Astrocyte (in vitro differentiated cells and primary cell): ENCODE results near the gene APOB. TPM values are rescaled to one million over a fixed set of nuclear protein-coding genes. Genes with fewer than 3 reads are reported as not detected.

Experiments used
- DNase-seq: peaks from one replicate; pipeline ENCODE4 v3.0.0-alpha.2; 2010; ENCODE audit warnings: low read depth
- FAIRE-seq: peaks from 2 replicates; lab custom pipeline; 2011; peaks lifted over from hg19 to GRCh38; lab: Jason Lieb, UNC
- H2AFZ ChIP-seq: 2 replicates; pipeline ENCODE4 v1.6.0; 2012; ENCODE audit warnings: low read depth, low read length, inconsistent platforms
- H3K27ac ChIP-seq: 2 replicates; pipeline ENCODE4 v1.5.1; 2011; ENCODE audit warnings: low read depth, low read length, inconsistent platforms
- H3K27me3 ChIP-seq: 2 replicates; pipeline ENCODE4 v1.6.0; 2011; ENCODE audit warnings: low read length, inconsistent platforms; ENCODE audit not compliant: insufficient read depth
- H3K36me3 ChIP-seq: 2 replicates; pipeline ENCODE4 v1.5.1; 2011; ENCODE audit warnings: low read length, inconsistent platforms; ENCODE audit not compliant: insufficient read depth
- H3K4me1 ChIP-seq: 2 replicates; pipeline ENCODE4 v1.5.1; 2011; ENCODE audit warnings: low read length, inconsistent platforms; ENCODE audit not compliant: insufficient read depth
- H3K4me2 ChIP-seq: 2 replicates; pipeline ENCODE4 v1.6.0; 2012; ENCODE audit warnings: low read length, inconsistent platforms
- H3K4me3 ChIP-seq: 2 replicates; pipeline ENCODE4 v1.5.1; 2011; ENCODE audit warnings: low read depth, mild to moderate bottlenecking, low read length, inconsistent platforms; ENCODE audit not compliant: insufficient read depth
- H3K79me2 ChIP-seq: 2 replicates; pipeline ENCODE4 v1.6.0; 2012; ENCODE audit warnings: mild to moderate bottlenecking, low read length, inconsistent platforms; ENCODE audit not compliant: insufficient read depth
- H3K9ac ChIP-seq: 2 replicates; pipeline ENCODE4 v1.6.0; 2012; ENCODE audit warnings: mild to moderate bottlenecking, low read length, inconsistent platforms
- H3K9me3 ChIP-seq: 2 replicates; pipeline ENCODE4 v1.5.1; 2012; ENCODE audit warnings: low read depth, mild to moderate bottlenecking, low read length, inconsistent platforms; ENCODE audit not compliant: insufficient read depth
- H4K20me1 ChIP-seq: 2 replicates; pipeline ENCODE4 v1.6.0; 2012; ENCODE audit warnings: low read length, inconsistent platforms; ENCODE audit not compliant: insufficient read depth
- H3K27ac Mint-ChIP-seq: one replicate; pipeline ENCODE4 v1.8.0; 2021; ENCODE audit warnings: mild to moderate bottlenecking, mixed read lengths; ENCODE audit not compliant: unreplicated experiment
- H3K27me3 Mint-ChIP-seq: one replicate; pipeline ENCODE4 v1.8.0; 2021; ENCODE audit warnings: low read depth, mixed read lengths; ENCODE audit not compliant: unreplicated experiment
- H3K36me3 Mint-ChIP-seq: one replicate; pipeline ENCODE4 v1.8.0; 2021; ENCODE audit warnings: low read depth, mixed read lengths; ENCODE audit not compliant: unreplicated experiment
- H3K4me1 Mint-ChIP-seq: one replicate; pipeline ENCODE4 v1.8.0; 2021; ENCODE audit warnings: low read depth, mixed read lengths; ENCODE audit not compliant: unreplicated experiment
- H3K4me3 Mint-ChIP-seq: one replicate; pipeline ENCODE4 v1.8.0; 2021; ENCODE audit warnings: mild to moderate bottlenecking, moderate library complexity, mixed read lengths; ENCODE audit not compliant: unreplicated experiment
- H3K9me3 Mint-ChIP-seq: one replicate; pipeline ENCODE4 v1.8.0; 2021; ENCODE audit warnings: mild to moderate bottlenecking, mixed read lengths; ENCODE audit not compliant: unreplicated experiment
- CTCF ChIP-seq: IDR thresholded peaks from 2 replicates; pipeline ENCODE4 v1.5.1; 2011; ENCODE audit warnings: low read depth, mild to moderate bottlenecking, inconsistent platforms, low read length, moderate library complexity; ENCODE audit not compliant: insufficient read depth
- EZH2 ChIP-seq: IDR thresholded peaks from 2 replicates; pipeline ENCODE4 v1.6.1; 2012; ENCODE audit warnings: mild to moderate bottlenecking, low read length, inconsistent platforms; ENCODE audit not compliant: insufficient read depth
- total RNA-seq: library from RNA; stranded (reverse); gene quantifications from 2 replicates; pipeline ENCODE4 v1.2.1, GENCODE V29; 2021

The APOB gene
- total RNA-seq, 1 donor from 2014 or later = 0.05 TPM

- DNase-seq = no peak
- H3K4me1 Mint-ChIP-seq = peaks cover 3% of the 10 kb centered on the region
- H3K27me3 Mint-ChIP-seq = peaks cover 57% of the 10 kb centered on the region
- no peak overlapping the region for H2AFZ ChIP-seq
- H3K4me1 ChIP-seq = no peaks in the 10 kb centered on the region
- no peaks in the 10 kb centered on the region for H4K20me1 ChIP-seq
- H3K4me3 Mint-ChIP-seq = no peak overlapping the region
- H3K27me3 ChIP-seq = peaks cover 4% of the 10 kb centered on the region
- no peak overlapping the region for H3K9ac ChIP-seq
- no peak overlapping the region for H3K27ac Mint-ChIP-seq
- no peaks in the 10 kb centered on the region for H3K9me3 ChIP-seq
- H3K36me3 Mint-ChIP-seq = no peaks in the 10 kb centered on the region
- no peak for TF ChIP-seq EZH2
- TF ChIP-seq CTCF = no peak
- no peak for FAIRE-seq
- H3K9me3 Mint-ChIP-seq = peaks cover 5% of the 10 kb centered on the region
- no peaks in the 10 kb centered on the region for H3K36me3 ChIP-seq
- no peak overlapping the region for H3K4me3 ChIP-seq
- H3K27ac ChIP-seq = no peak overlapping the region
- H3K79me2 ChIP-seq = no peaks in the 10 kb centered on the region
- no peak overlapping the region for H3K4me2 ChIP-seq
These were observed 3.1 kb downstream of the APOB start for GRCh38 chr2:21040468-21041377.

- Histone ChIP-seq H3K27ac (no peak overlapping the region), H3K9ac (no peak overlapping the region), H4K20me1 (no peaks in the 10 kb centered on the region), H3K9me3 (no peaks in the 10 kb centered on the region), H3K27me3 (peaks cover 4% of the 10 kb centered on the region), H3K4me1 (no peaks in the 10 kb centered on the region), H2AFZ (no peak overlapping the region), H3K36me3 (no peaks in the 10 kb centered on the region), H3K4me2 (no peak overlapping the region), H3K79me2 (no peaks in the 10 kb centered on the region), H3K4me3 (no peak overlapping the region)
- Mint-ChIP-seq H3K27me3 (peaks cover 54% of the 10 kb centered on the region), H3K4me1 (peaks cover 3% of the 10 kb centered on the region), H3K9me3 (peaks cover 6% of the 10 kb centered on the region), H3K27ac (no peak overlapping the region), H3K4me3 (no peak overlapping the region), H3K36me3 (no peaks in the 10 kb centered on the region)
- no peak for TF ChIP-seq CTCF
- TF ChIP-seq EZH2 = no peak
- FAIRE-seq (no peak), DNase-seq (no peak)
These were observed 3.9 kb downstream of the APOB start for GRCh38 chr2:21039979-21040467.
